WTC11 (cell line): ENCODE data around the gene KCND1. TPM values are rescaled to one million over a fixed set of nuclear protein-coding genes. Genes with fewer than 3 reads are reported as not detected.

Experiments
- ATAC-seq: fragments of 200-7000 bp; cut with Tn5 transposase; 2 replicates; pipeline ENCODE4 v1.10.0; 2021; ENCODE audit warnings: mild to moderate bottlenecking, moderate library complexity
- CTCF ChIA-PET: fragments of 300-600 bp; sonication (Branson Sonifier 250); formaldehyde crosslinking; loops from one replicate; lab custom pipeline; 2021; ENCODE audit warnings: antibody characterized with exemption; lab: Charles Lee
- POLR2A ChIA-PET: fragments of 350-600 bp; sonication (Branson Sonifier 250); formaldehyde crosslinking; loops from one replicate; lab custom pipeline; 2021; ENCODE audit warnings: antibody characterized with exemption; lab: Charles Lee
- DNase-seq: peaks from one replicate; pipeline ENCODE4 v3.0.0; 2021; ENCODE audit warnings: low spot score
- H3K27ac Mint-ChIP-seq: 2 replicates; pipeline ENCODE4 v1.8.0; 2021; ENCODE audit warnings: mixed read lengths
- H3K27me3 Mint-ChIP-seq: 2 replicates; pipeline ENCODE4 v1.8.0; 2021; ENCODE audit warnings: low read depth, mild to moderate bottlenecking, moderate library complexity, mixed read lengths
- H3K36me3 Mint-ChIP-seq: 2 replicates; pipeline ENCODE4 v1.8.0; 2021; ENCODE audit warnings: mixed read lengths
- H3K4me1 Mint-ChIP-seq: 2 replicates; pipeline ENCODE4 v1.8.0; 2022; ENCODE audit warnings: mixed read lengths
- H3K4me3 Mint-ChIP-seq: 2 replicates; pipeline ENCODE4 v1.8.0; 2021; ENCODE audit warnings: mild to moderate bottlenecking, moderate library complexity, mixed read lengths
- H3K9me3 Mint-ChIP-seq: 2 replicates; pipeline ENCODE4 v1.8.0; 2021; ENCODE audit warnings: mixed read lengths
- GTF2I ChIP-seq: fragments of 250-450 bp; sonication (Bioruptor Pico); conservative IDR thresholded peaks from 2 replicates; pipeline ENCODE4 v1.4.0; 2021; ENCODE audit warnings: mild to moderate bottlenecking
- JAZF1 ChIP-seq: fragments of 250-450 bp; sonication (Bioruptor Pico); IDR thresholded peaks from 2 replicates; pipeline ENCODE4 v1.9.0; 2021; ENCODE audit warnings: moderate library complexity, mild to moderate bottlenecking, inconsistent platforms
- MYBL2 ChIP-seq: sonication (generic); formaldehyde crosslinking; IDR thresholded peaks from 2 replicates; pipeline ENCODE4 v1.8.1; 2023; ENCODE audit warnings: mild to moderate bottlenecking, moderate library complexity, missing genetic modification reagents
- SP1 ChIP-seq: sonication (generic); formaldehyde crosslinking; conservative IDR thresholded peaks from 2 replicates; pipeline ENCODE4 v1.8.1; 2022; ENCODE audit warnings: missing genetic modification reagents
- ZNF138 ChIP-seq: sonication (generic); formaldehyde crosslinking; conservative IDR thresholded peaks from 2 replicates; pipeline ENCODE4 v1.8.1; 2022; ENCODE audit warnings: mild to moderate bottlenecking, moderate library complexity, missing genetic modification reagents
- ZNF281 ChIP-seq: sonication (generic); formaldehyde crosslinking; IDR thresholded peaks from 2 replicates; pipeline ENCODE4 v1.8.0; 2023; ENCODE audit warnings: mild to moderate bottlenecking, missing genetic modification reagents
- ZNF671 ChIP-seq: fragments of 250-450 bp; sonication (Bioruptor Pico); IDR thresholded peaks from 2 replicates; pipeline ENCODE4 v1.8.0; 2021; ENCODE audit warnings: mild to moderate bottlenecking
- total RNA-seq: library from RNA; stranded (reverse); gene quantifications from 3 replicates; pipeline ENCODE4 v1.2.3, GENCODE V29; 2021
- TF ChIP-seq, protein P1 (sequence below): sonication (generic); formaldehyde crosslinking; IDR thresholded peaks from 2 replicates; pipeline ENCODE4 v1.8.1; 2022; ENCODE audit warnings: missing genetic modification reagents, borderline replicate concordance
- TF ChIP-seq, protein P2 (sequence below): sonication (generic); formaldehyde crosslinking; conservative IDR thresholded peaks from 2 replicates; pipeline ENCODE4 v1.8.1; 2023; ENCODE audit warnings: mild to moderate bottlenecking, low read depth, missing genetic modification reagents, moderate library complexity
- TF ChIP-seq, protein P3 (sequence below): sonication (generic); formaldehyde crosslinking; IDR thresholded peaks from 2 replicates; pipeline ENCODE4 v1.8.0; 2022; ENCODE audit warnings: mild to moderate bottlenecking, missing genetic modification reagents
- TF ChIP-seq, protein P4 (sequence below): sonication (generic); formaldehyde crosslinking; IDR thresholded peaks from 2 replicates; pipeline ENCODE4 v1.8.1; 2023; ENCODE audit warnings: mild to moderate bottlenecking, missing genetic modification reagents

The KCND1 gene
- total RNA-seq, 1 experiment from 2014 or later: 5.4 TPM

GRCh38 chrX:48927736-48928382, 43.8 kb downstream of the KCND1 start:
- DNase-seq (peak; percentile 52), ATAC-seq (peak; percentile 88)
- CTCF ChIA-PET: interaction anchor here (1.1 to 1.5 kb wide), 3 partner anchors 10 to 126 kb away, joined by 5 to 21 read pairs (median 6); partner anchors contain the start of genes HDAC6 and SLC35A2
- peaks cover 35% of the 10 kb centered on the region for H3K36me3 Mint-ChIP-seq
- TF ChIP-seq ZNF671: no peak
- peak; percentile 17; the same call in 1 of the 2 replicates for TF ChIP-seq SP1 (CRISPR knock-in tag)
- no peak for TF ChIP-seq MYBL2 (CRISPR knock-in tag)
- TF ChIP-seq ZNF281 (CRISPR knock-in tag): 0 out of 2 replicates have a peak, but pooled peaks have one; percentile 60
- TF ChIP-seq, protein P1, sequence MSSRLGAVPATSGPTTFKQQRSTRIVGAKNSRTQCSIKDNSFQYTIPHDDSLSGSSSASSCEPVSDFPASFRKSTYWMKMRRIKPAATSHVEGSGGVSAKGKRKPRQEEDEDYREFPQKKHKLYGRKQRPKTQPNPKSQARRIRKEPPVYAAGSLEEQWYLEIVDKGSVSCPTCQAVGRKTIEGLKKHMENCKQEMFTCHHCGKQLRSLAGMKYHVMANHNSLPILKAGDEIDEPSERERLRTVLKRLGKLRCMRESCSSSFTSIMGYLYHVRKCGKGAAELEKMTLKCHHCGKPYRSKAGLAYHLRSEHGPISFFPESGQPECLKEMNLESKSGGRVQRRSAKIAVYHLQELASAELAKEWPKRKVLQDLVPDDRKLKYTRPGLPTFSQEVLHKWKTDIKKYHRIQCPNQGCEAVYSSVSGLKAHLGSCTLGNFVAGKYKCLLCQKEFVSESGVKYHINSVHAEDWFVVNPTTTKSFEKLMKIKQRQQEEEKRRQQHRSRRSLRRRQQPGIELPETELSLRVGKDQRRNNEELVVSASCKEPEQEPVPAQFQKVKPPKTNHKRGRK (CRISPR knock-in tag): no peak
- TF ChIP-seq, protein P2, sequence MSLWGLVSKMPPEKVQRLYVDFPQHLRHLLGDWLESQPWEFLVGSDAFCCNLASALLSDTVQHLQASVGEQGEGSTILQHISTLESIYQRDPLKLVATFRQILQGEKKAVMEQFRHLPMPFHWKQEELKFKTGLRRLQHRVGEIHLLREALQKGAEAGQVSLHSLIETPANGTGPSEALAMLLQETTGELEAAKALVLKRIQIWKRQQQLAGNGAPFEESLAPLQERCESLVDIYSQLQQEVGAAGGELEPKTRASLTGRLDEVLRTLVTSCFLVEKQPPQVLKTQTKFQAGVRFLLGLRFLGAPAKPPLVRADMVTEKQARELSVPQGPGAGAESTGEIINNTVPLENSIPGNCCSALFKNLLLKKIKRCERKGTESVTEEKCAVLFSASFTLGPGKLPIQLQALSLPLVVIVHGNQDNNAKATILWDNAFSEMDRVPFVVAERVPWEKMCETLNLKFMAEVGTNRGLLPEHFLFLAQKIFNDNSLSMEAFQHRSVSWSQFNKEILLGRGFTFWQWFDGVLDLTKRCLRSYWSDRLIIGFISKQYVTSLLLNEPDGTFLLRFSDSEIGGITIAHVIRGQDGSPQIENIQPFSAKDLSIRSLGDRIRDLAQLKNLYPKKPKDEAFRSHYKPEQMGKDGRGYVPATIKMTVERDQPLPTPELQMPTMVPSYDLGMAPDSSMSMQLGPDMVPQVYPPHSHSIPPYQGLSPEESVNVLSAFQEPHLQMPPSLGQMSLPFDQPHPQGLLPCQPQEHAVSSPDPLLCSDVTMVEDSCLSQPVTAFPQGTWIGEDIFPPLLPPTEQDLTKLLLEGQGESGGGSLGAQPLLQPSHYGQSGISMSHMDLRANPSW: no peak
- TF ChIP-seq, all 79 proteins: peak for 2
- POLR2A ChIA-PET: interaction anchor here (0.6 to 2.0 kb wide), 3 partner anchors 16 to 31 kb away, joined by 3 to 11 read pairs (median 4); partner anchors contain the start of genes PQBP1, SLC35A2 and TIMM17B
- no peaks in the 10 kb centered on the region for H3K27me3 Mint-ChIP-seq
- H3K9me3 Mint-ChIP-seq: no peaks in the 10 kb centered on the region; the same call in 1 of the 2 replicates
- H3K27ac Mint-ChIP-seq: peak overlapping the region; percentile 100
- peak overlapping the region; percentile 66 for H3K4me3 Mint-ChIP-seq
- H3K4me1 Mint-ChIP-seq: peaks cover 43% of the 10 kb centered on the region

- peak; percentile 54 for DNase-seq
- CTCF ChIA-PET: interaction anchor here (1.4 to 1.5 kb wide), 2 partner anchors 10 to 15 kb away, joined by 6 to 21 read pairs; partner anchors contain the start of gene SLC35A2
- peak; percentile 75 for ATAC-seq
- peaks cover 36% of the 10 kb centered on the region for H3K36me3 Mint-ChIP-seq
- no peaks in the 10 kb centered on the region for H3K27me3 Mint-ChIP-seq
- TF ChIP-seq, protein P3, sequence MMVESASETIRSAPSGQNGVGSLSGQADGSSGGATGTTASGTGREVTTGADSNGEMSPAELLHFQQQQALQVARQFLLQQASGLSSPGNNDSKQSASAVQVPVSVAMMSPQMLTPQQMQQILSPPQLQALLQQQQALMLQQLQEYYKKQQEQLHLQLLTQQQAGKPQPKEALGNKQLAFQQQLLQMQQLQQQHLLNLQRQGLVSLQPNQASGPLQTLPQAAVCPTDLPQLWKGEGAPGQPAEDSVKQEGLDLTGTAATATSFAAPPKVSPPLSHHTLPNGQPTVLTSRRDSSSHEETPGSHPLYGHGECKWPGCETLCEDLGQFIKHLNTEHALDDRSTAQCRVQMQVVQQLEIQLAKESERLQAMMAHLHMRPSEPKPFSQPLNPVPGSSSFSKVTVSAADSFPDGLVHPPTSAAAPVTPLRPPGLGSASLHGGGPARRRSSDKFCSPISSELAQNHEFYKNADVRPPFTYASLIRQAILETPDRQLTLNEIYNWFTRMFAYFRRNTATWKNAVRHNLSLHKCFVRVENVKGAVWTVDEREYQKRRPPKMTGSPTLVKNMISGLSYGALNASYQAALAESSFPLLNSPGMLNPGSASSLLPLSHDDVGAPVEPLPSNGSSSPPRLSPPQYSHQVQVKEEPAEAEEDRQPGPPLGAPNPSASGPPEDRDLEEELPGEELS (CRISPR knock-in tag): peak; percentile 53; the same call in 1 of the 2 replicates
- TF ChIP-seq, protein P4, sequence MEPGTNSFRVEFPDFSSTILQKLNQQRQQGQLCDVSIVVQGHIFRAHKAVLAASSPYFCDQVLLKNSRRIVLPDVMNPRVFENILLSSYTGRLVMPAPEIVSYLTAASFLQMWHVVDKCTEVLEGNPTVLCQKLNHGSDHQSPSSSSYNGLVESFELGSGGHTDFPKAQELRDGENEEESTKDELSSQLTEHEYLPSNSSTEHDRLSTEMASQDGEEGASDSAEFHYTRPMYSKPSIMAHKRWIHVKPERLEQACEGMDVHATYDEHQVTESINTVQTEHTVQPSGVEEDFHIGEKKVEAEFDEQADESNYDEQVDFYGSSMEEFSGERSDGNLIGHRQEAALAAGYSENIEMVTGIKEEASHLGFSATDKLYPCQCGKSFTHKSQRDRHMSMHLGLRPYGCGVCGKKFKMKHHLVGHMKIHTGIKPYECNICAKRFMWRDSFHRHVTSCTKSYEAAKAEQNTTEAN: no peak
- TF ChIP-seq GTF2I (no peak), JAZF1 (CRISPR knock-in tag) (no peak), ZNF138 (no peak)
- H3K4me1 Mint-ChIP-seq: peaks cover 43% of the 10 kb centered on the region
- H3K9me3 Mint-ChIP-seq: no peaks in the 10 kb centered on the region
- peak overlapping the region; percentile 100 for H3K27ac Mint-ChIP-seq
- POLR2A ChIA-PET: interaction anchor here (0.6 to 2.0 kb wide), 3 partner anchors 15 to 32 kb away, joined by 3 to 11 read pairs (median 4); partner anchors contain the start of genes PQBP1, SLC35A2 and TIMM17B
- peak overlapping the region; percentile 66 for H3K4me3 Mint-ChIP-seq
Observed at GRCh38 chrX:48927123-48927522, 44.5 kb downstream of the KCND1 start.
